MM.1S (cell line): ENCODE results near the gene PRIM1.
A peak's percentile ranks its signal among the peaks of the same experiment; 100 is the strongest.

ENCODE experiments used
- DNase-seq: peaks from one replicate; pipeline ENCODE4 v3.0.0-alpha.2; 2015
- H2AFZ ChIP-seq: fragments of 300-600 bp; sonication (generic); 2 replicates; pipeline ENCODE4 v1.6.0; 2016; ENCODE audit warnings: antibody characterized with exemption, low read length
- H3F3A ChIP-seq: fragments of 300-600 bp; sonication (generic); 2 replicates; pipeline ENCODE4 v1.6.1; 2016; ENCODE audit warnings: mild to moderate bottlenecking, antibody characterized with exemption, low read length, moderate library complexity, mixed read lengths; ENCODE audit not compliant: insufficient read depth
- H3K27ac ChIP-seq: fragments of 300-600 bp; sonication (generic); 2 replicates; pipeline ENCODE4 v1.5.1; 2016; ENCODE audit warnings: mild to moderate bottlenecking, low read length
- H3K27me3 ChIP-seq: fragments of 300-600 bp; sonication (generic); replicated peaks from 2 replicates; pipeline ENCODE4 v1.6.0; 2016; ENCODE audit warnings: low read length; ENCODE audit not compliant: insufficient read depth
- H3K36me3 ChIP-seq: fragments of 300-600 bp; sonication (generic); replicated peaks from 2 replicates; pipeline ENCODE4 v1.6.1; 2016; ENCODE audit warnings: mild to moderate bottlenecking, low read length, mixed read lengths; ENCODE audit not compliant: insufficient read depth
- H3K4me1 ChIP-seq: fragments of 300-600 bp; sonication (generic); 2 replicates; pipeline ENCODE4 v1.6.1; 2016; ENCODE audit warnings: low read length, mixed read lengths
- H3K4me2 ChIP-seq: fragments of 300-600 bp; sonication (generic); 2 replicates; pipeline ENCODE4 v1.6.0; 2016; ENCODE audit warnings: low read depth, low read length
- H3K4me3 ChIP-seq: fragments of 300-600 bp; sonication (generic); 2 replicates; pipeline ENCODE4 v1.5.1; 2016; ENCODE audit warnings: low read length, mixed read lengths
- H3K79me2 ChIP-seq: fragments of 300-600 bp; sonication (generic); 2 replicates; pipeline ENCODE4 v1.6.1; 2016; ENCODE audit warnings: mixed run types, low read length, mixed read lengths
- H3K9ac ChIP-seq: fragments of 300-600 bp; sonication (generic); 2 replicates; pipeline ENCODE4 v1.6.1; 2016; ENCODE audit warnings: low read length, mixed read lengths
- H3K9me2 ChIP-seq: fragments of 300-600 bp; sonication (generic); replicated peaks from 2 replicates; pipeline ENCODE4 v1.6.1; 2016; ENCODE audit warnings: mild to moderate bottlenecking, low read length, mixed read lengths; ENCODE audit not compliant: insufficient read depth
- H3K9me3 ChIP-seq: fragments of 300-600 bp; sonication (generic); replicated peaks from 2 replicates; pipeline ENCODE4 v1.6.1; 2016; ENCODE audit warnings: mild to moderate bottlenecking, low read length, mixed read lengths; ENCODE audit not compliant: insufficient read depth
- H4K20me1 ChIP-seq: fragments of 300-600 bp; sonication (generic); 2 replicates; pipeline ENCODE4 v1.6.1; 2016; ENCODE audit warnings: mild to moderate bottlenecking, low read length, moderate library complexity, mixed read lengths; ENCODE audit not compliant: insufficient read depth
- EZH2 ChIP-seq: fragments of 300-600 bp; sonication (generic); optimal IDR thresholded peaks from 2 replicates; pipeline ENCODE3; 2017; ENCODE audit warnings: low read depth, mild to moderate bottlenecking, antibody characterized with exemption, low read length, mixed read lengths
- EZH2phosphoT487 ChIP-seq: fragments of 300-600 bp; sonication (generic); IDR thresholded peaks from 2 replicates; pipeline ENCODE4 v1.6.1; 2018; ENCODE audit warnings: antibody characterized with exemption, low read length
- TF ChIP-seq, protein P1 (sequence below): fragments of 300-600 bp; sonication (generic); IDR thresholded peaks from 2 replicates; pipeline ENCODE4 v1.5.1; 2016; ENCODE audit warnings: antibody characterized with exemption, low read length, mixed read lengths

The PRIM1 gene

DNA sequence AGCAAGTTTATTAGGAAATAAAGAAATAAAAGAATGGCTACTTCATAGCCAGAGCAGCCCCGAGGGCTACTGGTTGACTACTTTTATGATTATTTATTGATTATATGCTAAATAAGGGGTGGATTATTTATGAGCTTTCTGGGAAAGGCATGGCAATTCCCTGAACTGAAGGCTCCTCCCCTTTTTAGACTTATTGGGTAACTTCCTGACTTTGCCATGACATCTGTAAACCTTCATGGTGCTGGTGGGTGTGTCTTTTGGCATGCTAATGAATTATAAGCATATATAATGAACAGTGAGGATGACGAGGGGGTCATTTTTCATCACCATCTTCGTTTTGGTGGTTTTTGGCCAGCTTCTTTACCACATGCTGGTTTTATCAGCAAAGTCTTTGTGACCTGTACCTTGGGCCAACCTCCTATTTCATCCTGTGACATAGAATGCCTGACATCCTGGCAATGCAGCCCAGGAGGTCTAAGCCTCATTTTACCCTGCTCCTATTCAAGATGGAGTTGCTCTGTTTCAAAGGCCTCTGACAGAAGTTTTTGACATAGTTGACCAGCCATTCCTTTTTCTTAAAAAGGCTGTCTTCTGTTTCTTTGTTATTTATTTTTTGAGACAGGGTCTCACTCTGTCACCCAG is 53.0 kb downstream of the PRIM1 start:
- Histone ChIP-seq H2AFZ (no peak overlapping the region), H3K27me3 (no peaks in the 10 kb centered on the region), H3K4me3 (no peak overlapping the region), H3K4me2 (no peak overlapping the region), H3F3A (peaks cover 10% of the 10 kb centered on the region), H4K20me1 (no peaks in the 10 kb centered on the region), H3K9me3 (no peaks in the 10 kb centered on the region), H3K4me1 (peaks cover 13% of the 10 kb centered on the region; the same call in 1 of the 2 replicates), H3K79me2 (no peaks in the 10 kb centered on the region), H3K9me2 (no peaks in the 10 kb centered on the region), H3K36me3 (no peaks in the 10 kb centered on the region), H3K27ac (no peak overlapping the region), H3K9ac (no peak overlapping the region)
- DNase-seq = peak; percentile 5
- no peak for TF ChIP-seq EZH2phosphoT487
- TF ChIP-seq, protein P1, sequence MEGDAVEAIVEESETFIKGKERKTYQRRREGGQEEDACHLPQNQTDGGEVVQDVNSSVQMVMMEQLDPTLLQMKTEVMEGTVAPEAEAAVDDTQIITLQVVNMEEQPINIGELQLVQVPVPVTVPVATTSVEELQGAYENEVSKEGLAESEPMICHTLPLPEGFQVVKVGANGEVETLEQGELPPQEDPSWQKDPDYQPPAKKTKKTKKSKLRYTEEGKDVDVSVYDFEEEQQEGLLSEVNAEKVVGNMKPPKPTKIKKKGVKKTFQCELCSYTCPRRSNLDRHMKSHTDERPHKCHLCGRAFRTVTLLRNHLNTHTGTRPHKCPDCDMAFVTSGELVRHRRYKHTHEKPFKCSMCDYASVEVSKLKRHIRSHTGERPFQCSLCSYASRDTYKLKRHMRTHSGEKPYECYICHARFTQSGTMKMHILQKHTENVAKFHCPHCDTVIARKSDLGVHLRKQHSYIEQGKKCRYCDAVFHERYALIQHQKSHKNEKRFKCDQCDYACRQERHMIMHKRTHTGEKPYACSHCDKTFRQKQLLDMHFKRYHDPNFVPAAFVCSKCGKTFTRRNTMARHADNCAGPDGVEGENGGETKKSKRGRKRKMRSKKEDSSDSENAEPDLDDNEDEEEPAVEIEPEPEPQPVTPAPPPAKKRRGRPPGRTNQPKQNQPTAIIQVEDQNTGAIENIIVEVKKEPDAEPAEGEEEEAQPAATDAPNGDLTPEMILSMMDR = no peak
- no peak for TF ChIP-seq EZH2

DNA sequence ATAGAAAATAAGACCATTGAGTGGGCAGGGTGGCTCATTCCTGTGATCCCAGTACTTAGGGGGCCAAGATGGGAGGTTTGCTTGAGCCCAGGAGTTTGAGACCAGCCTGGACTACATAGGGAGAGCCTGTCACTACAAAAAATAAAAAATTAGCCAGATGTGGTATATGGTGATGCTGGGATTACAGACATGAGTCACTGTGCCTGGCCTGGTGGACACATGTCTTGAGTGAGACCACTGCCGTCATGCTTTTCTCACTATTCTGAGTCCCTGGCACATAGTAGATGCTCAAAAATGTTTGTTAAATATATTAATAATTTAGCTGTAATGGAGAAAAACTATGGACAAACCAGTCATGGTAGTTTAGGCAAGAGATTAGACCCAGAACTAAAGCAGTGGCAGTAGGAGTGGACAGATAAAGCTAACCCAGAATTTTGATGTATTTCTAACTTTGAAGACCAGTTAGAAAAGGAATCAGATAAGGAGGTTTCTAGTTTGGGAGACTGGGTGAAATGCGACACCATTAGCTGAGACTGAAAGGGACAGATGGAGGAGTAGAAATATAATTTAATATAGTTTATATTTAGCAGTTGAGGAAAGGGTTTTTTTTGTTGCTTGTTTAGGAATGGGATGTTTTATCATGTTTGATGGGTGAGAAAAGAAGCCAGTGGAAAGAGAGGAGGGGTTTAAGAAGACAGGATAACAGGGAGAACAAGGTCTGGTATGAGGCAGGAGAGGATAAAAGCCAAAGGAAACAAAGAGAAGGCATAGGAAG is 56.6 kb downstream of the PRIM1 start:
- H3K27ac ChIP-seq = no peak overlapping the region

DNA sequence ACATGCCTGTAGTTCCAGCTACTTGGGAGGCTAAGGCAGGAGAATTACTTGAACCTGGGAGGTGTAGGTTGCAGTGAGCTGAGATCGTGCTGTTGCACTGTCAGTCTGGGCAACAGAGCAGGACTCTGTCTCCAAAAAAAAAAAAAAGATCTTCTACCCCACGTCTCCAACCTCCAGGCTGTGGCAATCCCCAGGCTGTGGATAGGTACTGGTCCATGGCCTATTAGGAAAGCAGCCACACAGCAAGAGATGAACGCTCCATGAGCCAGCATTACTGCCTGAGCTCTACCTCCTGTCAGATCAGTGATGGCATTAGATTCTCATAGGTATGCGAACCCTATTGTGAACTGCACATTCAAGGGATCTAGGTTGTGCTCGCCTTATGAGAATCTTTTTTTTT is 58.0 kb downstream of the PRIM1 start:
- Histone ChIP-seq H3K27ac (no peak overlapping the region), H3K36me3 (no peaks in the 10 kb centered on the region), H4K20me1 (no peaks in the 10 kb centered on the region), H3K4me2 (no peak overlapping the region), H3K9me2 (no peaks in the 10 kb centered on the region), H3K79me2 (peaks cover 2% of the 10 kb centered on the region; the same call in 1 of the 2 replicates), H3K9ac (no peak overlapping the region), H3K4me3 (no peak overlapping the region), H3F3A (peaks cover 2% of the 10 kb centered on the region), H3K4me1 (0 out of 2 replicates have a peak, but pooled peaks cover 7% of the 10 kb centered on the region), H2AFZ (no peak overlapping the region), H3K9me3 (no peaks in the 10 kb centered on the region), H3K27me3 (no peaks in the 10 kb centered on the region)
- TF ChIP-seq, protein P1 = no peak
- TF ChIP-seq EZH2 = no peak
- no peak for TF ChIP-seq EZH2phosphoT487
- no peak for DNase-seq

More for the DNA sequence above, 56.6 kb downstream of the PRIM1 start:
- H3K27me3 ChIP-seq = no peaks in the 10 kb centered on the region
- no peaks in the 10 kb centered on the region for H4K20me1 ChIP-seq
- DNase-seq = no peak
- no peak overlapping the region for H3K9ac ChIP-seq
- H3F3A ChIP-seq = peaks cover 2% of the 10 kb centered on the region; the same call in 1 of the 2 replicates
- H3K4me2 ChIP-seq = no peak overlapping the region
- H2AFZ ChIP-seq = no peak overlapping the region
- no peaks in the 10 kb centered on the region for H3K79me2 ChIP-seq
- H3K4me1 ChIP-seq = peaks cover 7% of the 10 kb centered on the region; the same call in 1 of the 2 replicates
- TF ChIP-seq EZH2phosphoT487 (no peak), EZH2 (no peak)
- TF ChIP-seq, protein P1 = no peak
- no peaks in the 10 kb centered on the region for H3K9me3 ChIP-seq
- no peaks in the 10 kb centered on the region for H3K9me2 ChIP-seq
- H3K36me3 ChIP-seq = no peaks in the 10 kb centered on the region
- no peak overlapping the region for H3K4me3 ChIP-seq
